ENCODE data around the gene NRG2. TPM values are rescaled to one million over a fixed set of nuclear protein-coding genes. Genes with fewer than 3 reads are reported as not detected.

Gene NRG2
- total and polyA plus RNA-seq, 2 experiments from 2014 or later = 13.5 to 20.7 TPM

DNA sequence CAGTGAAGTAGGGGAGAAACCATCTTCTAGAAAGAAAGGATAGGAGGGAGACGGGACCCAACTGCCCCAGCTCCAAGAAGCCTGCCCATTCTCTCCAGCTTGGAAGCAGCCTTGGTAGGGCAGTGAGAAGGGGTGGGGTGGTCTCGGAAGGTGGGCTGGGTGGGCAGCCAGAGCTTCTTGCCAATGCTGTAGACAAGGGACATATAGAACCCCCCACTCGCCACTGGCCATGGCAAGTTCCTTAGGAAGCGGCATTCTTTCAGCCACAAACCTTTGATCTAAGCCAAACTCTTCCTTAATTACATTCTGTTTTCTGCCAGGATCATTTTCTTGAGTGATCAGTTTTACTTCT lies 157.3 kb downstream of the NRG2 start:
- Histone ChIP-seq H3K27me3 (no peaks in the 10 kb centered on the region), H3K27ac (no peak overlapping the region), H3K9me3 (ENCODE audit: low read depth) (no peaks in the 10 kb centered on the region), H3K4me1 (ENCODE audit: low read depth) (peaks cover 11% of the 10 kb centered on the region), H3K4me3 (no peak overlapping the region), H3K36me3 (no peaks in the 10 kb centered on the region)
- no peak for DNase-seq (ENCODE audit: low read depth in 1 of 2, low spot score in 1 of 2)
- TF ChIP-seq, protein P1, sequence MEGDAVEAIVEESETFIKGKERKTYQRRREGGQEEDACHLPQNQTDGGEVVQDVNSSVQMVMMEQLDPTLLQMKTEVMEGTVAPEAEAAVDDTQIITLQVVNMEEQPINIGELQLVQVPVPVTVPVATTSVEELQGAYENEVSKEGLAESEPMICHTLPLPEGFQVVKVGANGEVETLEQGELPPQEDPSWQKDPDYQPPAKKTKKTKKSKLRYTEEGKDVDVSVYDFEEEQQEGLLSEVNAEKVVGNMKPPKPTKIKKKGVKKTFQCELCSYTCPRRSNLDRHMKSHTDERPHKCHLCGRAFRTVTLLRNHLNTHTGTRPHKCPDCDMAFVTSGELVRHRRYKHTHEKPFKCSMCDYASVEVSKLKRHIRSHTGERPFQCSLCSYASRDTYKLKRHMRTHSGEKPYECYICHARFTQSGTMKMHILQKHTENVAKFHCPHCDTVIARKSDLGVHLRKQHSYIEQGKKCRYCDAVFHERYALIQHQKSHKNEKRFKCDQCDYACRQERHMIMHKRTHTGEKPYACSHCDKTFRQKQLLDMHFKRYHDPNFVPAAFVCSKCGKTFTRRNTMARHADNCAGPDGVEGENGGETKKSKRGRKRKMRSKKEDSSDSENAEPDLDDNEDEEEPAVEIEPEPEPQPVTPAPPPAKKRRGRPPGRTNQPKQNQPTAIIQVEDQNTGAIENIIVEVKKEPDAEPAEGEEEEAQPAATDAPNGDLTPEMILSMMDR (IDR thresholded peaks at IDR 0.05; ENCODE audit: low read depth, low read length) = no peak

DNA sequence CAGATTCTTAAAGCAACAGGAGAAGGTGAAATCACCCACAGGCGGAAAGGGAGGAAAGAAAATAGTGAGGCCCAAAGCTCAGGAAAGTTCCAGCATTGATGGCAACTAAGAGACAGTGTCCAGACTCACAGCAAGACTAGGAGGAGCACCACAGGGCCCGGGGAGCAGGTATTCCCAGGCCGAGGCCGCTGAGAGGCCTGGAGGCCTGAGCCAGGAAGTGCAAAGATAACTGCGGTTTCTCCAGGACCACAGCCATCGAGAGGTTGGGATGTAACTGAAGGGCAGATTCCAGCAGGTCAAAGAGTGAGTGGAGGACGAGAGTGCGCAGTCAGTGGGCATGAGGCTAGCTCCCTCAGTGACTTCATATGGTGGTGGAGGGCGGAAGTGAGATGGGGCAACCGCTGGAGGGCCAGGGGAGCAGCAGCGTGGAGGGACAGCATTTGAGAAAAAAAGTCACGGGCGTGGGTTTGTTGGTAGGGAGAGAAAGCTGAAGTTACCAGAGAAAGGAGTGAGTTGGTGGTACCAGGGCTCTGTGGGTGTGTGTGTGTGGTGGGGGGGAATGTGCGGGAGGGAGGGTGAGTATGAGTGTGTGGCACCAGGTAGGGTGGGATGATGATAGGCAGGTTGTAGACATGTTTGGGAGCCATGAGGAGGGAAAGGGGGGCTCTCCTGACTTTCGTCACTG lies 157.8 kb downstream of the NRG2 start:
- TF ChIP-seq, protein P1 (IDR thresholded peaks at IDR 0.05; ENCODE audit: low read depth, low read length) = no peak
- no peaks in the 10 kb centered on the region for H3K36me3 ChIP-seq
- no peak for DNase-seq (ENCODE audit: low read depth in 1 of 2, low spot score in 1 of 2)

DNA sequence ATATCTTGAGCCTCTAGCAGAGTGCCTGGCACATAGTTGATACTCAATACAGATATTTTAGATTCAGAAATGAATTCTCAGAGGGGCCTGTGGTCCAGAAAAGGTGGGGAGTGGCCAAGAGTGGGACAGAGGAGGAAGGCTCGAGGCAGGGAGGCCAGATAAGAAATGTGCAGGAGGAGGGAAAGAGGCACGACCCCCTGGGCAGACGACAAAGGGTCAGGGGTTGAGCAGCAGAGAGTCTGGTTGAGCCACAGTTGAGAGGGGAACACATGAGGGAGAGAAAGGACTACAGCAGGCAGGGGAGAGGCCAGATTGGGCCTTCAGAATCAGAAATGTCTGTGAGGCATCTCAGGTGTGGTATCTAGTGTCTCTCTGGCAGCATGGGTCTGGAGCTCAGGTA lies 158.4 kb downstream of the NRG2 start:
- DNase-seq (ENCODE audit: low read depth in 1 of 2, low spot score in 1 of 2) = no peak
- TF ChIP-seq, protein P1 (IDR thresholded peaks at IDR 0.05; ENCODE audit: low read depth, low read length) = no peak
- no peak overlapping the region for H3K27ac ChIP-seq
- no peaks in the 10 kb centered on the region for H3K36me3 ChIP-seq
- no peaks in the 10 kb centered on the region for H3K27me3 ChIP-seq
- H3K4me3 ChIP-seq = no peak overlapping the region
- no peaks in the 10 kb centered on the region for H3K9me3 ChIP-seq (ENCODE audit: low read depth)
- H3K4me1 ChIP-seq (ENCODE audit: low read depth) = peaks cover 22% of the 10 kb centered on the region

More for the DNA sequence above, 157.8 kb downstream of the NRG2 start:
- Histone ChIP-seq H3K27me3 (no peaks in the 10 kb centered on the region), H3K4me3 (no peak overlapping the region), H3K4me1 (ENCODE audit: low read depth) (peaks cover 16% of the 10 kb centered on the region), H3K9me3 (ENCODE audit: low read depth) (no peaks in the 10 kb centered on the region), H3K27ac (no peak overlapping the region)

DNA sequence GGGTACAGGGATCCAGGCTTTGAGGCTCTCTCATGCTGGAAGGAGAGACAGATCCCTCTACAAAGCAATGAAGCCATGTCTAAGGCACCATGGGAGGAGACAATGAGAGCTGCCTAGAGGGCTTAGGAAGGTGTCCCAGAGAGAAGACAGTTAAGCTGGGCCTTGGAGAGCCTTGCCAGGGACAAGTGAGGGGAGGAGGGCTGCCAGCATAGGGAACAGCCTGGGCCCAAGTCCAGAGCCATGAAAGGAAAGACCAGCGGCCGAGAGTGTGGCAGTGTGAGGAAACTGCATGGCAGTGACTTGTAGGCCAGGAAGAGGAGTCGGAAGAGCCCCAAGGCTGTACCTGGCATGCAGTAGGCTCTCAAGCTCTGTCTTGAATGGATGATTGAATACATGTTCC lies 159.0 kb downstream of the NRG2 start:
- Histone ChIP-seq H3K27ac (no peak overlapping the region), H3K36me3 (no peaks in the 10 kb centered on the region), H3K27me3 (no peaks in the 10 kb centered on the region), H3K9me3 (ENCODE audit: low read depth) (no peaks in the 10 kb centered on the region), H3K4me3 (no peak overlapping the region), H3K4me1 (ENCODE audit: low read depth) (peaks cover 25% of the 10 kb centered on the region)
- TF ChIP-seq, protein P1 (IDR thresholded peaks at IDR 0.05; ENCODE audit: low read depth, low read length) = no peak
- no peak for DNase-seq (ENCODE audit: low read depth in 1 of 2, low spot score in 1 of 2)

DNA sequence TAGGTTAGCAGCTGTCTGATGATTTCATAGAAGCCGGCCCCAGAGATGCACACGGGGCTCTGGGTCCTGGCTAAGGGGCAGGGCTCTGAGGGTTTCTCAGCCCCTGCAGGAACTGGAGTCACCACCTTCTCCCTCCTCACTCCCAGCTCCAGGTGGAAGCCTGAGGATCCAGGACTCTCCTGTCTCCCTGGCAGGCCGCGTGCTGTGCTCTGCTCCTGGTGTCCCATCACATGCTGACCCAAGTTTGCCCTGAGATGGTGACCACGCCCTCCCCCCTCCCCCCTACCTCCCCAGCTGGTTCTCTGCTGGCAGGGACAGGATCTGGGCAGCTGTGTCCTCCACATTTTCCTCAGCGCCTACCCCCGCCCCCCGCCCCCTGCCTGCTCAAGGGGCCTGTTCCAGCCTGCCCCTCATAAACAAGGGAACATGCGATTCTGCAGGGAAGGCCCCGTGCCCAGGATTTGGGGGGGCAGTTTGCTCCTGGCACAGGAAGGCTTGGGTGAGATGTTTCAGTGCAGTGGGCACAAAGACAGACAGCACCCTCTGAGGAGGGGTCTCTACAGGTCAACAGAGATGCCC lies 160.0 kb downstream of the NRG2 start:
- H3K27me3 ChIP-seq = no peaks in the 10 kb centered on the region
- H3K27ac ChIP-seq = no peak overlapping the region
- H3K4me1 ChIP-seq (ENCODE audit: low read depth) = peaks cover 19% of the 10 kb centered on the region
- H3K36me3 ChIP-seq = no peaks in the 10 kb centered on the region
- DNase-seq (ENCODE audit: low read depth in 1 of 2, low spot score in 1 of 2) = no peak
- no peak overlapping the region for H3K4me3 ChIP-seq
- H3K9me3 ChIP-seq (ENCODE audit: low read depth) = no peaks in the 10 kb centered on the region
- TF ChIP-seq, protein P1 (IDR thresholded peaks at IDR 0.05; ENCODE audit: low read depth, low read length) = no peak

Measured in cardiac muscle cell (in vitro differentiated cells and primary cell).